ENCODE data around the gene PTCRA. TPM values are rescaled to one million over a fixed set of nuclear protein-coding genes. Genes with fewer than 3 reads are reported as not detected.

PTCRA gene
- total and polyA plus RNA-seq, 2 experiments from 2014 or later = not detected

GRCh38 chr6:42962502-42963178 lies 46.8 kb downstream of the PTCRA start:
- H3K27me3 ChIP-seq (replicated peaks; ENCODE audit: insufficient read depth) = no peaks in the 10 kb centered on the region
- no peaks in the 10 kb centered on the region for H3F3A ChIP-seq (ENCODE audit: insufficient read depth)
- H3K4me2 ChIP-seq (ENCODE audit: unreplicated experiment) = no peak overlapping the region
- 0 out of 2 replicates have a peak, but pooled peaks cover 4% of the 10 kb centered on the region for H3K4me1 ChIP-seq (ENCODE audit: insufficient read depth)
- no peaks in the 10 kb centered on the region for H3K79me2 ChIP-seq (ENCODE audit: insufficient read depth)
- 87 to 92% methylated on average over 13 of the region's 13 CpGs for WGBS, 2 experiments (ENCODE audit: low coverage in 1 of 2, low lambda C conversion rate in 2 of 2, missing lambda C conversion rate in 2 of 2)
- no peak overlapping the region for H3K4me3 ChIP-seq
- H3K36me3 ChIP-seq (ENCODE audit: low read depth) = no peaks in the 10 kb centered on the region
- H3K9ac ChIP-seq = no peak overlapping the region
- TF ChIP-seq EZH2phosphoT487 (IDR thresholded peaks at IDR 0.05; ENCODE audit: insufficient read depth, low read depth) = no peak
- no peak for TF ChIP-seq EZH2 (IDR thresholded peaks at IDR 0.05; ENCODE audit: insufficient read depth, poor library complexity, severe bottlenecking)
- no peaks in the 10 kb centered on the region for H4K20me1 ChIP-seq (ENCODE audit: insufficient read depth)
- DNase-seq = no peak
- H3K27ac ChIP-seq = no peak overlapping the region
- in situ Hi-C loops (cut with MboI) = no loop called here
- no peaks in the 10 kb centered on the region for H3K9me3 ChIP-seq (ENCODE audit: low read depth)
- H3K9me2 ChIP-seq (ENCODE audit: insufficient read depth) = no peaks in the 10 kb centered on the region
- H2AFZ ChIP-seq = no peak overlapping the region

- H3K36me3 ChIP-seq (ENCODE audit: low read depth) = no peaks in the 10 kb centered on the region
- H2AFZ ChIP-seq = no peak overlapping the region
- H3K79me2 ChIP-seq (ENCODE audit: insufficient read depth) = no peaks in the 10 kb centered on the region
- no peak overlapping the region for H3K27ac ChIP-seq
- no peaks in the 10 kb centered on the region for H3K9me3 ChIP-seq (ENCODE audit: low read depth)
- 81 to 84% methylated on average over 12 of the region's 12 CpGs for WGBS, 2 experiments (ENCODE audit: low coverage in 1 of 2, low lambda C conversion rate in 2 of 2, missing lambda C conversion rate in 2 of 2)
- no peaks in the 10 kb centered on the region for H4K20me1 ChIP-seq (ENCODE audit: insufficient read depth)
- no peak for DNase-seq
- H3K9me2 ChIP-seq (ENCODE audit: insufficient read depth) = no peaks in the 10 kb centered on the region
- H3K27me3 ChIP-seq (replicated peaks; ENCODE audit: insufficient read depth) = no peaks in the 10 kb centered on the region
- no peak overlapping the region for H3K9ac ChIP-seq
- in situ Hi-C loops (cut with MboI) = no loop called here
- H3F3A ChIP-seq (ENCODE audit: insufficient read depth) = no peaks in the 10 kb centered on the region
- no peak overlapping the region for H3K4me2 ChIP-seq (ENCODE audit: unreplicated experiment)
- H3K4me3 ChIP-seq = no peak overlapping the region
- H3K4me1 ChIP-seq (ENCODE audit: insufficient read depth) = 0 out of 2 replicates have a peak, but pooled peaks cover 4% of the 10 kb centered on the region
- no peak for TF ChIP-seq EZH2 (IDR thresholded peaks at IDR 0.05; ENCODE audit: insufficient read depth, poor library complexity, severe bottlenecking)
- TF ChIP-seq EZH2phosphoT487 (IDR thresholded peaks at IDR 0.05; ENCODE audit: insufficient read depth, low read depth) = no peak
Observed at GRCh38 chr6:42963179-42963854, 47.5 kb downstream of the PTCRA start.

- Histone ChIP-seq H3K9me2 (ENCODE audit: insufficient read depth) (no peaks in the 10 kb centered on the region), H4K20me1 (ENCODE audit: insufficient read depth) (no peaks in the 10 kb centered on the region), H3K79me2 (ENCODE audit: insufficient read depth) (no peaks in the 10 kb centered on the region), H3K36me3 (ENCODE audit: low read depth) (no peaks in the 10 kb centered on the region), H3K4me2 (ENCODE audit: unreplicated experiment) (no peak overlapping the region), H3K9me3 (ENCODE audit: low read depth) (no peaks in the 10 kb centered on the region), H3K27ac (no peak overlapping the region), H2AFZ (no peak overlapping the region), H3K27me3 (replicated peaks; ENCODE audit: insufficient read depth) (no peaks in the 10 kb centered on the region), H3K9ac (no peak overlapping the region), H3F3A (ENCODE audit: insufficient read depth) (no peaks in the 10 kb centered on the region), H3K4me3 (no peak overlapping the region), H3K4me1 (ENCODE audit: insufficient read depth) (0 out of 2 replicates have a peak, but pooled peaks cover 4% of the 10 kb centered on the region)
- DNase-seq = peak; percentile 55
- 82 to 84% methylated on average over 7 to 9 of the region's 9 CpGs for WGBS, 2 experiments (ENCODE audit: low coverage in 1 of 2, low lambda C conversion rate in 2 of 2, missing lambda C conversion rate in 2 of 2)
- in situ Hi-C loops (cut with MboI) = no loop called here
- no peak for TF ChIP-seq EZH2phosphoT487 (IDR thresholded peaks at IDR 0.05; ENCODE audit: insufficient read depth, low read depth)
- no peak for TF ChIP-seq EZH2 (IDR thresholded peaks at IDR 0.05; ENCODE audit: insufficient read depth, poor library complexity, severe bottlenecking)
Observed at GRCh38 chr6:42963855-42964605, 48.2 kb downstream of the PTCRA start.

GRCh38 chr6:42966571-42966970 lies 50.7 kb downstream of the PTCRA start:
- TF ChIP-seq EZH2phosphoT487 (IDR thresholded peaks at IDR 0.05; ENCODE audit: insufficient read depth, low read depth) (no peak), EZH2 (IDR thresholded peaks at IDR 0.05; ENCODE audit: insufficient read depth, poor library complexity, severe bottlenecking) (no peak)
- in situ Hi-C loops (cut with MboI) = no loop called here

More at GRCh38 chr6:42966571-42966970, 50.7 kb downstream of the PTCRA start:
- Histone ChIP-seq H4K20me1 (ENCODE audit: insufficient read depth) (no peaks in the 10 kb centered on the region; the same call in 1 of the 2 replicates), H3K4me1 (ENCODE audit: insufficient read depth) (peaks cover 6% of the 10 kb centered on the region; the same call in 1 of the 2 replicates), H2AFZ (no peak overlapping the region), H3K27ac (no peak overlapping the region), H3K9me3 (ENCODE audit: low read depth) (no peaks in the 10 kb centered on the region), H3F3A (ENCODE audit: insufficient read depth) (no peaks in the 10 kb centered on the region; the same call in 1 of the 2 replicates), H3K9me2 (ENCODE audit: insufficient read depth) (no peaks in the 10 kb centered on the region), H3K9ac (no peak overlapping the region), H3K36me3 (ENCODE audit: low read depth) (no peaks in the 10 kb centered on the region), H3K4me2 (ENCODE audit: unreplicated experiment) (no peak overlapping the region), H3K4me3 (no peak overlapping the region), H3K27me3 (replicated peaks; ENCODE audit: insufficient read depth) (no peaks in the 10 kb centered on the region), H3K79me2 (ENCODE audit: insufficient read depth) (no peaks in the 10 kb centered on the region; the same call in 1 of the 2 replicates)
- WGBS, 2 experiments (ENCODE audit: low coverage in 1 of 2, low lambda C conversion rate in 2 of 2, missing lambda C conversion rate in 2 of 2) = 72 to 77% methylated on average over 7 of the region's 7 CpGs
- DNase-seq = no peak

Measured in GM23248 (cell line).